IMR-90 (cell line): ENCODE results near the gene GUCY1A2. TPM values are rescaled to one million over a fixed set of nuclear protein-coding genes. Genes with fewer than 3 reads are reported as not detected.

Source experiments
- ATAC-seq: fragments of 200-7000 bp; cut with Tn5 transposase; 2 replicates; pipeline ENCODE4 v1.9.1; 2020; ENCODE audit warnings: low read depth, mild to moderate bottlenecking, moderate library complexity
- BruUV-seq: library from RNA; stranded (reverse); fragments of 400-500 nt; replicated peaks from 2 replicates; lab custom pipeline; 2021; lab: Mats Ljungman, UMichigan
- CTCF ChIA-PET: fragments of 300-600 bp; formaldehyde crosslinking; extraction: SDS; loops from one replicate; lab custom pipeline; 2021; ENCODE audit warnings: antibody characterized with exemption; lab: Yijun Ruan, JAX
- POLR2A ChIA-PET: fragments of 300-600 bp; sonication (Branson Sonifier 250); formaldehyde crosslinking; loops from one replicate; lab custom pipeline; 2022; ENCODE audit warnings: antibody characterized with exemption; ENCODE audit not compliant: unreplicated experiment; lab: Charles Lee
- DNase-seq: peaks from one replicate; pipeline ENCODE4 v3.0.0; 2013
- H2AFZ ChIP-seq: replicated peaks from 2 replicates; pipeline ENCODE3; 2013; ENCODE audit warnings: low read length, mild to moderate bottlenecking; ENCODE audit not compliant: poor library complexity
- H2AK5ac ChIP-seq: 2 replicates; pipeline ENCODE4 v1.6.1; 2013; ENCODE audit warnings: low read depth, low read length, inconsistent platforms
- H2AK9ac ChIP-seq: replicated peaks from 2 replicates; pipeline ENCODE3; 2013; ENCODE audit warnings: mild to moderate bottlenecking, low read depth, low read length, moderate library complexity; ENCODE audit not compliant: poor library complexity
- H2BK120ac ChIP-seq: 2 replicates; pipeline ENCODE4 v1.6.1; 2013; ENCODE audit warnings: low read depth, low read length, inconsistent platforms
- H2BK15ac ChIP-seq: 3 replicates; pipeline ENCODE4 v1.6.1; 2013; ENCODE audit warnings: low read depth, low read length, inconsistent platforms
- H2BK20ac ChIP-seq: 2 replicates; pipeline ENCODE4 v1.6.1; 2013; ENCODE audit warnings: low read depth, mild to moderate bottlenecking, inconsistent platforms, low read length, moderate library complexity
- H2BK5ac ChIP-seq: 2 replicates; pipeline ENCODE4 v1.6.1; 2013; ENCODE audit warnings: mild to moderate bottlenecking, low read depth, low read length, inconsistent platforms; ENCODE audit not compliant: poor library complexity, severe bottlenecking
- H3K14ac ChIP-seq: replicated peaks from 2 replicates; pipeline ENCODE4 v1.6.1; 2013; ENCODE audit warnings: low read depth, low read length, inconsistent platforms
- H3K18ac ChIP-seq: 2 replicates; pipeline ENCODE4 v1.6.1; 2013; ENCODE audit warnings: low read depth, low read length, control low read depth
- H3K23ac ChIP-seq: 2 replicates; pipeline ENCODE4 v1.6.1; 2013; ENCODE audit warnings: low read depth, low read length, inconsistent platforms
- H3K27ac ChIP-seq: 2 replicates; pipeline ENCODE4 v1.5.1; 2013; ENCODE audit warnings: mild to moderate bottlenecking, control low read depth, low read length; ENCODE audit not compliant: insufficient read depth
- H3K27me3 ChIP-seq: 2 replicates; pipeline ENCODE4 v1.6.1; 2013; ENCODE audit warnings: low read length; ENCODE audit not compliant: control insufficient read depth, insufficient read depth
- H3K36me3 ChIP-seq: 2 replicates; pipeline ENCODE4 v1.6.1; 2013; ENCODE audit warnings: low read length, mixed read lengths; ENCODE audit not compliant: control insufficient read depth, insufficient read depth
- H3K4ac ChIP-seq: 2 replicates; pipeline ENCODE4 v1.6.1; 2013; ENCODE audit warnings: low read depth, low read length, inconsistent platforms
- H3K4me1 ChIP-seq: 2 replicates; pipeline ENCODE4 v1.6.1; 2013; ENCODE audit warnings: low read length, mixed read lengths; ENCODE audit not compliant: control insufficient read depth, insufficient read depth
- H3K4me2 ChIP-seq: 2 replicates; pipeline ENCODE4 v1.6.1; 2013; ENCODE audit warnings: low read depth, mild to moderate bottlenecking, control low read depth, low read length, moderate library complexity
- H3K4me3 ChIP-seq: 2 replicates; pipeline ENCODE4 v1.5.1; 2013; ENCODE audit warnings: low read depth, mild to moderate bottlenecking, control low read depth, low read length, moderate library complexity; ENCODE audit not compliant: insufficient read depth
- H3K56ac ChIP-seq: 2 replicates; pipeline ENCODE4 v1.6.1; 2013; ENCODE audit warnings: low read length, inconsistent platforms; ENCODE audit not compliant: insufficient read depth; ENCODE audit errors: extremely low read depth
- H3K79me1 ChIP-seq, 2 experiments: 2 replicates each; pipeline ENCODE4 v1.6.1; 2013; ENCODE audit warnings: low read length in 2 of 2, inconsistent platforms in 1 of 2, low read depth in 1 of 2
- H3K9ac ChIP-seq: 2 replicates; pipeline ENCODE4 v1.6.1; 2013; ENCODE audit warnings: low read depth, low read length, control low read depth
- H3K9me1 ChIP-seq: 2 replicates; pipeline ENCODE4 v1.6.1; 2013; ENCODE audit warnings: low read length, inconsistent platforms; ENCODE audit not compliant: insufficient read depth
- H3K9me3 ChIP-seq: 2 replicates; pipeline ENCODE4 v1.6.1; 2013; ENCODE audit warnings: low read length; ENCODE audit not compliant: control insufficient read depth, insufficient read depth
- H4K20me1 ChIP-seq: 2 replicates; pipeline ENCODE4 v1.6.1; 2013; ENCODE audit warnings: low read length, inconsistent platforms; ENCODE audit not compliant: insufficient read depth
- H4K5ac ChIP-seq: 2 replicates; pipeline ENCODE4 v1.6.1; 2013; ENCODE audit warnings: mild to moderate bottlenecking, low read depth, low read length, control low read depth
- H4K8ac ChIP-seq, 2 experiments: 2 replicates each; pipeline ENCODE4 v1.6.1; 2013; ENCODE audit warnings: low read depth in 2 of 2, low read length in 2 of 2, control low read depth in 1 of 2, inconsistent platforms in 1 of 2
- H4K91ac ChIP-seq: 2 replicates; pipeline ENCODE4 v1.6.1; 2013; ENCODE audit warnings: low read depth, low read length, inconsistent platforms; ENCODE audit not compliant: insufficient read depth
- BHLHE40 ChIP-seq: fragments of 150-350 bp; IDR thresholded peaks from 2 replicates; pipeline ENCODE4 v1.6.1; 2016; ENCODE audit warnings: mild to moderate bottlenecking, low read depth, low read length
- CEBPB ChIP-seq: IDR thresholded peaks from 2 replicates; pipeline ENCODE4 v1.6.1; 2012; ENCODE audit warnings: low read depth, low read length, improper control_type of control experiment
- CHD1 ChIP-seq: IDR thresholded peaks from 2 replicates; pipeline ENCODE4 v1.6.1; 2012; ENCODE audit warnings: low read depth, low read length, improper control_type of control experiment
- ELK1 ChIP-seq: fragments of 150-350 bp; IDR thresholded peaks from 2 replicates; pipeline ENCODE4 v1.6.1; 2016; ENCODE audit warnings: low read depth, mild to moderate bottlenecking, low read length, moderate library complexity, borderline replicate concordance
- FOS ChIP-seq: fragments of 150-350 bp; IDR thresholded peaks from 2 replicates; pipeline ENCODE4 v1.6.1; 2016; ENCODE audit warnings: low read depth, low read length
- MAZ ChIP-seq: IDR thresholded peaks from 2 replicates; pipeline ENCODE4 v1.6.1; 2012; ENCODE audit warnings: low read depth, mild to moderate bottlenecking, low read length, improper control_type of control experiment, moderate library complexity, borderline replicate concordance
- MXI1 ChIP-seq: IDR thresholded peaks from 2 replicates; pipeline ENCODE4 v1.6.1; 2012; ENCODE audit warnings: low read depth, mild to moderate bottlenecking, low read length, moderate library complexity, borderline replicate concordance
- NFE2L2 ChIP-seq: fragments of 150-350 bp; IDR thresholded peaks from 2 replicates; pipeline ENCODE4 v1.6.1; 2016; ENCODE audit warnings: low read depth, mild to moderate bottlenecking, low read length
- POLR2A ChIP-seq: IDR thresholded peaks from 2 replicates; pipeline ENCODE4 v1.6.1; 2012; ENCODE audit warnings: mild to moderate bottlenecking, low read depth, low read length
- RAD21 ChIP-seq: IDR thresholded peaks from 2 replicates; pipeline ENCODE4 v1.6.1; 2012; ENCODE audit warnings: low read length, improper control_type of control experiment
- SMC3 ChIP-seq: fragments of 150-350 bp; IDR thresholded peaks from 2 replicates; pipeline ENCODE4 v1.6.1; 2016; ENCODE audit warnings: low read depth, mild to moderate bottlenecking, antibody characterized with exemption, low read length, moderate library complexity
- USF2 ChIP-seq: fragments of 150-350 bp; IDR thresholded peaks from 2 replicates; pipeline ENCODE4 v1.6.1; 2017; ENCODE audit warnings: mild to moderate bottlenecking, antibody characterized with exemption, low read length, low read depth
- dilution Hi-C: fragments of 300-500 bp; cut with HindIII; formaldehyde crosslinking; loops from one replicate; pipeline ENCODE4 v1.14.3; 2018; ENCODE audit warnings: low sequenced_read_pairs; ENCODE audit not compliant: unreplicated experiment
- in situ Hi-C: fragments of 300-500 bp; cut with MboI; formaldehyde crosslinking; loops from 3 replicates; pipeline ENCODE4 v1.14.3; 2019; ENCODE audit warnings: low sequenced_read_pairs, inconsistent platforms, mixed read lengths
- intact Hi-C: fragments of 100-400 bp; cut with micrococcal nuclease; formaldehyde crosslinking; loops from 2 replicates; pipeline ENCODE4 v1.10.0; 2022
- polyA plus RNA-seq, 3 experiments: library from polyadenylated mRNA; depleted of rRNA; stranded (reverse); fragments of >200 nt; gene quantifications; 2 replicates each; pipeline ENCODE4 v1.2.3, GENCODE V29; 2012; ENCODE audit warnings: low replicate concordance in 1 of 3
- total RNA-seq: library from RNA; depleted of rRNA; stranded (reverse); fragments of >200 nt; gene quantifications from 2 replicates; pipeline ENCODE4 v1.2.3, GENCODE V29; 2012

GUCY1A2 gene
- total and polyA plus RNA-seq, 2 of the 4 experiments (the other 2 are of a cell fraction), result under 0.01 to 0.03 TPM

- no peak overlapping the region for H2AFZ ChIP-seq
- CTCF ChIA-PET, result no interaction called here
- no peak overlapping the region for H3K23ac ChIP-seq
- H3K9me1 ChIP-seq, result no peaks in the 10 kb centered on the region
- H2BK15ac ChIP-seq, result no peak overlapping the region
- no peak overlapping the region for H2BK5ac ChIP-seq
- TF ChIP-seq BHLHE40, result no peak
- TF ChIP-seq USF2, result no peak
- no peak for TF ChIP-seq SMC3
- no peak for TF ChIP-seq FOS
- TF ChIP-seq MXI1, result no peak
- TF ChIP-seq POLR2A, result no peak
- TF ChIP-seq NFE2L2, result no peak
- TF ChIP-seq ELK1, result no peak
- TF ChIP-seq CHD1, result no peak
- TF ChIP-seq MAZ, result no peak
- no peak for TF ChIP-seq RAD21
- TF ChIP-seq CEBPB, result no peak
- H3K9ac ChIP-seq, result no peak overlapping the region
- H3K56ac ChIP-seq, result no peak overlapping the region
- POLR2A ChIA-PET, result no interaction called here
- no TSS peak for BruUV-seq
- dilution Hi-C loops, result no loop called here
- H3K4ac ChIP-seq, result no peak overlapping the region
- intact Hi-C loops, result no loop called here
- no peak overlapping the region for H3K4me2 ChIP-seq
- H2BK120ac ChIP-seq, result no peak overlapping the region
- H3K4me1 ChIP-seq, result no peaks in the 10 kb centered on the region
- no peaks in the 10 kb centered on the region for H3K36me3 ChIP-seq
- DNase-seq (no peak), ATAC-seq (no peak)
- no peak overlapping the region for H3K14ac ChIP-seq
- in situ Hi-C loops, result no loop called here
- H4K8ac ChIP-seq, result no peak overlapping the region
- H3K27ac ChIP-seq, result no peak overlapping the region
- H2BK20ac ChIP-seq, result no peak overlapping the region
- H3K27me3 ChIP-seq, result no peaks in the 10 kb centered on the region
- H3K18ac ChIP-seq, result no peak overlapping the region
- no peak overlapping the region for H4K91ac ChIP-seq
- H4K20me1 ChIP-seq, result no peaks in the 10 kb centered on the region
- no peak overlapping the region for H3K4me3 ChIP-seq
- no peaks in the 10 kb centered on the region for H3K79me1 ChIP-seq
- H2AK5ac ChIP-seq, result no peak overlapping the region
- no peaks in the 10 kb centered on the region for H3K9me3 ChIP-seq
- no peak overlapping the region for H4K5ac ChIP-seq
- H2AK9ac ChIP-seq, result no peak overlapping the region
Observed at GRCh38 chr11:106852779-106853178, 165.5 kb downstream of the GUCY1A2 start.
